ENCODE results near the gene CNOT3. TPM values are rescaled to one million over a fixed set of nuclear protein-coding genes. Genes with fewer than 3 reads are reported as not detected.

Gene CNOT3
- total RNA-seq, 1 experiment from 2014 or later, result 77.7 TPM

DNA sequence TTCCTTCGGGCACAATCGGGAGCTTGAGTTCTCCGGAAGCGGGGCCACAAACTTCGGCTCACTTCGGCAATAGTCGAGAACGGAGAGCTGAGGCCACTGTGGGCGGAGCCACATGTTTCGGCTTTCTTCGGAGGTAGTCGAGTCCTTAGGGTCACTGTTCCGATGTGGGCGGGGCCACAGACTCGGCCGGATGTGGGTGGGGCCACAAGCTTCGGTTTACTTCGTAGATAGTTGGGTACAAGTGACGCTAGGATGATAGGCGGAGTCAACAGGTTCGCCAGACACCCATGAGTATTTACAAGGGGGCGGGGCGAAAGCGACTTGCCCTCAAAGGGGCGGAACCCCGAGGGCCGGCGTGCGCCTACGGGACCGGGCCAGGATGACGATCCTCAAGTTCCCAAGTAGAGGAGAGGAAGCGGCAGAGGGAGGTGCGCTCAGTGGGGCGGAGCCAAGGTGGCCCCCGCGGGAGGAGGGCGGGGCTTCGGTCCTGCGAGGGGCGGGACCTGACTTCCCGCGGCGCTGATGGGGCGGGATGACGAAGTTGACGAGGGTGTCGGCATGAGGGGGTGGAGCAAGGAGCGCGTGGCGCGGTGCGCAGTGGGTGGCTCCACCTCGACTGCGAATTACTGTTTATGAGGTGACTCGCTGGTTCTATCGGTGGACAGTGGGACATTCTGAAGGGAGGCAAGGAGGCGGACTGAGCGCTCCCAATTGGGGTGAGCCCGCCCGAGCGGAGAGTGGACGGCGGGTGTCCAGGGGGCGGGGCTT lies 52.4 kb downstream of the CNOT3 start:
- POLR2A ChIA-PET, result interaction anchor here (0.5 to 5.7 kb wide), 20 partner anchors 10 to 322 kb away, joined by 3 to 98 read pairs (median 5); partner anchors contain the start of genes CNOT3, LENG1, LENG8 and LENG9
- Mint-ChIP-seq H3K27ac (ENCODE audit: unreplicated experiment) (peak overlapping the region; percentile 98), H3K9me3 (ENCODE audit: unreplicated experiment) (no peaks in the 10 kb centered on the region), H3K27me3 (ENCODE audit: insufficient read depth, unreplicated experiment) (no peaks in the 10 kb centered on the region), H3K4me3 (ENCODE audit: unreplicated experiment) (peak overlapping the region; percentile 85), H3K4me1 (ENCODE audit: low read depth, unreplicated experiment) (peaks cover 34% of the 10 kb centered on the region), H3K36me3 (ENCODE audit: insufficient read depth, unreplicated experiment) (peaks cover 75% of the 10 kb centered on the region)
- intact Hi-C loops (cut with micrococcal nuclease; ENCODE audit: unreplicated experiment), result loop anchor here (1.0 to 5.0 kb wide), 7 partner anchors 10 to 272 kb away; partner anchors contain the start of genes CNOT3, LENG1, LENG9 and PRPF31
- DNase-seq, result peak; percentile 100
- H3K4me1 ChIP-seq, result 0 out of 2 replicates have a peak, but pooled peaks cover 6% of the 10 kb centered on the region
- H3K9me3 ChIP-seq, result no peaks in the 10 kb centered on the region
- H3K27me3 ChIP-seq (replicated peaks; ENCODE audit: control insufficient read depth, insufficient read depth, low read length), result no peaks in the 10 kb centered on the region
- peak overlapping the region; percentile 97 for H3K4me3 ChIP-seq (ENCODE audit: low read depth, low read length)
- TF ChIP-seq, protein P1, sequence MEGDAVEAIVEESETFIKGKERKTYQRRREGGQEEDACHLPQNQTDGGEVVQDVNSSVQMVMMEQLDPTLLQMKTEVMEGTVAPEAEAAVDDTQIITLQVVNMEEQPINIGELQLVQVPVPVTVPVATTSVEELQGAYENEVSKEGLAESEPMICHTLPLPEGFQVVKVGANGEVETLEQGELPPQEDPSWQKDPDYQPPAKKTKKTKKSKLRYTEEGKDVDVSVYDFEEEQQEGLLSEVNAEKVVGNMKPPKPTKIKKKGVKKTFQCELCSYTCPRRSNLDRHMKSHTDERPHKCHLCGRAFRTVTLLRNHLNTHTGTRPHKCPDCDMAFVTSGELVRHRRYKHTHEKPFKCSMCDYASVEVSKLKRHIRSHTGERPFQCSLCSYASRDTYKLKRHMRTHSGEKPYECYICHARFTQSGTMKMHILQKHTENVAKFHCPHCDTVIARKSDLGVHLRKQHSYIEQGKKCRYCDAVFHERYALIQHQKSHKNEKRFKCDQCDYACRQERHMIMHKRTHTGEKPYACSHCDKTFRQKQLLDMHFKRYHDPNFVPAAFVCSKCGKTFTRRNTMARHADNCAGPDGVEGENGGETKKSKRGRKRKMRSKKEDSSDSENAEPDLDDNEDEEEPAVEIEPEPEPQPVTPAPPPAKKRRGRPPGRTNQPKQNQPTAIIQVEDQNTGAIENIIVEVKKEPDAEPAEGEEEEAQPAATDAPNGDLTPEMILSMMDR (IDR thresholded peaks at IDR 0.05; ENCODE audit: insufficient read depth in 1 of 2, low read depth in 1 of 2, low read length in 1 of 2, severe bottlenecking in 1 of 2, unreplicated experiment in 1 of 2), result no peak
- H3K36me3 ChIP-seq (ENCODE audit: control insufficient read depth, insufficient read depth, low read length), result no peaks in the 10 kb centered on the region; the same call in 1 of the 2 replicates
- BruUV-seq (replicated peaks), result no TSS peak
- CTCF ChIA-PET, result interaction anchor here (0.6 to 3.4 kb wide), 21 partner anchors 10 to 1464 kb away, joined by 3 to 56 read pairs (median 4); partner anchors contain the start of genes CNOT3, LENG1, LENG8 and LENG9

DNA sequence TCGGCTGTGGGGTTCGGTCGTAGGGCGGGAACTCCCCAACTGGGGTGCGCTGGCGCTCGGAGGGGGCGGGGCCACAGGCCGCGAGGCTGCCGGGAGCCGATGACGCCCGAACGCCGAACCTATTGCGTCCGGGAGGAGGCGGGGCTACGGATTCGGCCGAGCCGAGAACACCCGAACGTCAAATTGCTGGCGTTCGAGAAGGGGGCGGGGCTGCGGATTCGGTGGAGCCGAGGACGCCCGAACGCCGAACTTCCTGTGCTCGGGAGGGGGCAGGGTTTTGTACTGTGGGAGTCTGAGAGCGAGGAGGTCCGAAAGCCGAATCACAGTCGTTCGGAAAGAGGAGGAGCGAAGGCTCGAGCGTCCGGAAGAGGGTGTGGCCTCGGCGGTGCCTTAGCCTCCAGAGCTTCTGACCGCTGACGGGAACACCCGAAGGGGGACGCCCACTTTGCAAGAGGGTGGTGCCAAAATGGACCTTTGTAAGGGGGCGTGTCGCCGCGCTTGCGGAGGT lies 53.0 kb downstream of the CNOT3 start:
- no peaks in the 10 kb centered on the region for H3K27me3 Mint-ChIP-seq (ENCODE audit: insufficient read depth, unreplicated experiment)
- POLR2A ChIA-PET, result interaction anchor here (0.6 to 5.7 kb wide), 10 partner anchors 9 to 1409 kb away, joined by 3 to 98 read pairs (median 15); partner anchors contain the start of genes CNOT3, FIZ1, LENG1 and LENG9
- no TSS peak for BruUV-seq (replicated peaks)
- CTCF ChIA-PET, result interaction anchor here (0.6 to 2.9 kb wide), 8 partner anchors 10 to 161 kb away, joined by 3 to 21 read pairs (median 4); partner anchors contain the start of genes RPS9 and TMC4
- H3K9me3 Mint-ChIP-seq (ENCODE audit: unreplicated experiment), result no peaks in the 10 kb centered on the region
- TF ChIP-seq, protein P1 (IDR thresholded peaks at IDR 0.05; ENCODE audit: insufficient read depth in 1 of 2, low read depth in 1 of 2, low read length in 1 of 2, severe bottlenecking in 1 of 2, unreplicated experiment in 1 of 2), result no peak
- Histone ChIP-seq H3K27me3 (replicated peaks; ENCODE audit: control insufficient read depth, insufficient read depth, low read length) (no peaks in the 10 kb centered on the region), H3K9me3 (no peaks in the 10 kb centered on the region), H3K4me3 (ENCODE audit: low read depth, low read length) (peak overlapping the region; percentile 97), H3K4me1 (0 out of 2 replicates have a peak, but pooled peaks cover 6% of the 10 kb centered on the region), H3K36me3 (ENCODE audit: control insufficient read depth, insufficient read depth, low read length) (no peaks in the 10 kb centered on the region; the same call in 1 of the 2 replicates)
- peaks cover 76% of the 10 kb centered on the region for H3K36me3 Mint-ChIP-seq (ENCODE audit: insufficient read depth, unreplicated experiment)
- peak overlapping the region; percentile 98 for H3K27ac Mint-ChIP-seq (ENCODE audit: unreplicated experiment)
- intact Hi-C loops (cut with micrococcal nuclease; ENCODE audit: unreplicated experiment), result loop anchor here (1.0 to 5.0 kb wide), 5 partner anchors 10 to 272 kb away; partner anchors contain the start of genes CNOT3, LENG9, PRPF31 and RPS9
- DNase-seq, result peak; percentile 99 to 100
- H3K4me3 Mint-ChIP-seq (ENCODE audit: unreplicated experiment), result peak overlapping the region; percentile 85
- H3K4me1 Mint-ChIP-seq (ENCODE audit: low read depth, unreplicated experiment), result peaks cover 34% of the 10 kb centered on the region

Data from Caco-2 (cell line).